Medulla oblongata (tissue), 1 donor: ENCODE measurements around the gene RBPMS2.
A peak's percentile ranks its signal among the peaks of the same experiment; 100 is the strongest.
"Not testable (repeated sequence)": the region's sequence is repeated elsewhere in the genome, so short reads cannot be mapped to it uniquely, and the experiment has no call there.

Experiments
- DNase-seq: peaks from one replicate; pipeline ENCODE4 v3.0.0-alpha.2; 2015; ENCODE audit errors: extremely low spot score

The RBPMS2 gene

GRCh38 chr15:64775551-64776401 lies at the start of gene RBPMS2:
Gene RBPMS2, minus strand, starts transcription at chr15:64775589. Its CDS starts 270 bp downstream, at chr15:64775319.
- no peak for DNase-seq

GRCh38 chr15:64824929-64825430 lies 49.6 kb upstream of the RBPMS2 start:
- DNase-seq, result no peak

- no peak for DNase-seq
Observed at GRCh38 chr15:64816452-64816851, 41.1 kb upstream of the RBPMS2 start.

- DNase-seq, result not testable (repeated sequence)
Observed at GRCh38 chr15:64814965-64815364, 39.6 kb upstream of the RBPMS2 start.

- DNase-seq, result not testable (repeated sequence)
Observed at GRCh38 chr15:64814283-64814682, 38.9 kb upstream of the RBPMS2 start.

- DNase-seq, result no peak
Observed at GRCh38 chr15:64813075-64813474, 37.7 kb upstream of the RBPMS2 start.

GRCh38 chr15:64810497-64811326 lies 35.3 kb upstream of the RBPMS2 start:
- DNase-seq, result no peak

GRCh38 chr15:64809649-64810496 lies 34.5 kb upstream of the RBPMS2 start:
- peak; percentile 89 for DNase-seq

- no peak for DNase-seq
Observed at GRCh38 chr15:64808785-64809453, 33.5 kb upstream of the RBPMS2 start.

- no peak for DNase-seq
Observed at GRCh38 chr15:64807751-64808222, 32.4 kb upstream of the RBPMS2 start.

- DNase-seq, result no peak
Observed at GRCh38 chr15:64807051-64807749, 31.8 kb upstream of the RBPMS2 start.

GRCh38 chr15:64806509-64806908 lies 31.1 kb upstream of the RBPMS2 start:
- DNase-seq, result no peak

- no peak for DNase-seq
Observed at GRCh38 chr15:64804619-64805018, 29.2 kb upstream of the RBPMS2 start.

- DNase-seq, result no peak
Observed at GRCh38 chr15:64803526-64803925, 28.1 kb upstream of the RBPMS2 start.

GRCh38 chr15:64800476-64800875 lies 25.1 kb upstream of the RBPMS2 start:
- DNase-seq, result no peak

GRCh38 chr15:64798905-64799304 lies 23.5 kb upstream of the RBPMS2 start:
- not testable (repeated sequence) for DNase-seq

GRCh38 chr15:64795921-64796320 lies 20.5 kb upstream of the RBPMS2 start:
- not testable (repeated sequence) for DNase-seq

GRCh38 chr15:64795299-64795698 lies 19.9 kb upstream of the RBPMS2 start:
- not testable (repeated sequence) for DNase-seq

GRCh38 chr15:64792282-64792681 lies 16.9 kb upstream of the RBPMS2 start:
- DNase-seq, result no peak

- DNase-seq, result no peak
Observed at GRCh38 chr15:64791401-64791800, 16.0 kb upstream of the RBPMS2 start.
